Skeletal muscle cell (primary cell): ENCODE measurements around the gene LIPH.
A peak's percentile ranks its signal among the peaks of the same experiment; 100 is the strongest.
"Not testable (repeated sequence)": the region's sequence is repeated elsewhere in the genome, so short reads cannot be mapped to it uniquely, and the experiment has no call there.

Experiments
- DNase-seq: peaks from one replicate; pipeline ENCODE4 v3.0.0-alpha.2; 2010; ENCODE audit warnings: low read depth
- H3K4me3 ChIP-seq: 2 replicates; pipeline ENCODE4 v1.5.1; 2011; ENCODE audit warnings: low read depth, mild to moderate bottlenecking, control low read depth, low read length, moderate library complexity

LIPH gene

GRCh38 chr3:185498503-185499396 lies 53.6 kb downstream of the LIPH start, which contains the start of gene TMEM41A:
Gene TMEM41A (minus strand): TSS chr3:185499035. CDS start chr3:185498961, 74 bp downstream.
- H3K4me3 ChIP-seq = peak within 1 kb of the TSS; percentile 80
- DNase-seq = peak; percentile 67

GRCh38 chr3:185490241-185490640 lies 62.1 kb downstream of the LIPH start:
- DNase-seq = no peak
- H3K4me3 ChIP-seq = no peak overlapping the region

- H3K4me3 ChIP-seq = no peak overlapping the region
- DNase-seq = no peak
Measured at GRCh38 chr3:185489462-185489861, 62.9 kb downstream of the LIPH start.

- DNase-seq = no peak
- no peak overlapping the region for H3K4me3 ChIP-seq
Measured at GRCh38 chr3:185488465-185488864, 63.9 kb downstream of the LIPH start.

GRCh38 chr3:185486394-185486793 lies 66.0 kb downstream of the LIPH start:
- H3K4me3 ChIP-seq = no peak overlapping the region
- no peak for DNase-seq

- DNase-seq = no peak
- H3K4me3 ChIP-seq = no peak overlapping the region
Measured at GRCh38 chr3:185484296-185484695, 68.1 kb downstream of the LIPH start.

GRCh38 chr3:185479373-185479945 lies 72.9 kb downstream of the LIPH start:
- H3K4me3 ChIP-seq = no peak overlapping the region
- DNase-seq = no peak

GRCh38 chr3:185477316-185477715 lies 75.1 kb downstream of the LIPH start:
- DNase-seq = no peak
- no peak overlapping the region for H3K4me3 ChIP-seq

- not testable (repeated sequence) for DNase-seq
Measured at GRCh38 chr3:185474922-185475321, 77.5 kb downstream of the LIPH start.

GRCh38 chr3:185473290-185473815 lies 79.0 kb downstream of the LIPH start:
- H3K4me3 ChIP-seq = no peak overlapping the region
- DNase-seq = no peak

More at GRCh38 chr3:185474922-185475321, 77.5 kb downstream of the LIPH start:
- H3K4me3 ChIP-seq = not testable (repeated sequence)

- no peak overlapping the region for H3K4me3 ChIP-seq
- DNase-seq = no peak
Measured at GRCh38 chr3:185470323-185470722, 82.1 kb downstream of the LIPH start.

GRCh38 chr3:185469542-185469941 lies 82.8 kb downstream of the LIPH start:
- DNase-seq = no peak
- no peak overlapping the region for H3K4me3 ChIP-seq

GRCh38 chr3:185466123-185466522 lies 86.3 kb downstream of the LIPH start:
- DNase-seq, H3K4me3 ChIP-seq: not testable (repeated sequence)

GRCh38 chr3:185465471-185465870 lies 86.9 kb downstream of the LIPH start:
- H3K4me3 ChIP-seq = no peak overlapping the region
- no peak for DNase-seq

GRCh38 chr3:185460719-185461350 lies 91.6 kb downstream of the LIPH start:
- H3K4me3 ChIP-seq = no peak overlapping the region
- no peak for DNase-seq

- H3K4me3 ChIP-seq = no peak overlapping the region
- no peak for DNase-seq
Measured at GRCh38 chr3:185460309-185460708, 92.1 kb downstream of the LIPH start.

- H3K4me3 ChIP-seq = no peak overlapping the region
- DNase-seq = no peak
Measured at GRCh38 chr3:185457376-185457775, 95.0 kb downstream of the LIPH start.
